Right lobe of liver (tissue), 6 donors: ENCODE measurements around the gene ABCG5. TPM values are rescaled to one million over a fixed set of nuclear protein-coding genes. Genes with fewer than 3 reads are reported as not detected.
A peak's percentile ranks its signal among the peaks of the same experiment; 100 is the strongest.

ENCODE experiments used
- ATAC-seq, 4 donors: fragments of 200-7000 bp; cut with Tn5 transposase; one replicate each; pipeline ENCODE4 v1.9.1; 2020; ENCODE audit warnings: mild to moderate bottlenecking in 4 of 4, moderate library complexity in 4 of 4
- DNase-seq, 3 donors: peaks; one replicate each; pipeline ENCODE4 v3.0.0-alpha.2; 2020
- H3K27ac ChIP-seq, 3 donors: fragments of 200-600 bp; one replicate each; pipeline ENCODE4 v1.8.0; 2022
- H3K27me3 ChIP-seq, 2 donors: fragments of 200-600 bp; one replicate each; pipeline ENCODE4 v1.8.0; 2022
- H3K36me3 ChIP-seq, 4 donors: fragments of 200-600 bp; sonication (generic) in 1 of 4; one replicate each; pipeline versions ENCODE4 v1.5.1 to v1.8.0; 2017 to 2022; ENCODE audit warnings: control low read depth in 1 of 4
- H3K4me1 ChIP-seq, 4 donors: fragments of 200-600 bp; sonication (generic) in 1 of 4; one replicate each; pipeline versions ENCODE4 v1.5.1 to v1.8.0; 2017 to 2022; ENCODE audit warnings: control low read depth in 1 of 4
- H3K4me3 ChIP-seq, 3 donors: fragments of 200-600 bp; one replicate each; pipeline ENCODE4 v1.8.0; 2022
- H3K9me3 ChIP-seq, 4 donors: fragments of 200-600 bp; sonication (generic) in 1 of 4; one replicate each; pipeline versions ENCODE4 v1.5.1 to v1.8.0; 2017 to 2022; ENCODE audit warnings: control low read depth in 1 of 4
- CTCF ChIP-seq, 4 donors: fragments of 200-600 bp in 3 of 4; fragments of 450-650 bp in 1 of 4; IDR thresholded peaks; one replicate each; pipeline versions ENCODE4 v1.5.1 to v1.8.0; 2016 to 2022; ENCODE audit warnings: antibody characterized with exemption in 4 of 4, mild to moderate bottlenecking in 2 of 4
- POLR2A ChIP-seq: fragments of 450-650 bp; IDR thresholded peaks from one replicate; pipeline ENCODE4 v1.6.1; 2017; ENCODE audit warnings: antibody characterized with exemption, mild to moderate bottlenecking
- WGBS: methylation state at CpG from one replicate; pipeline ENCODE4 v1.1.6; 2018; ENCODE audit warnings: low coverage, low lambda C conversion rate; ENCODE audit not compliant: insufficient coverage; ENCODE audit errors: missing lambda C conversion rate; 5-methylcytosine and 5-hydroxymethylcytosine counted together
- intact Hi-C, 2 donors: fragments of 100-400 bp; cut with DNase I; formaldehyde crosslinking; loops; one replicate each; pipeline versions ENCODE4 v1.11.2 to v1.14.1; 2022
- total RNA-seq, 6 experiments: library from RNA; depleted of rRNA in 2 of 6; stranded (reverse); fragments of >200 nt in 2 of 6; fragmentation: NEBNext Ultra II Directional in 3 of 6; extraction: Animal tissue kit (Norgen Biotek cat#: 25700) in 3 of 6; gene quantifications; one replicate each; pipeline versions ENCODE4 v1.1.0 to v1.2.4, GENCODE V29; 2016 to 2023
- donor health status: DM: no; HTN: yes; CAD: no.
- donor health status: DM: no; HTN: no; CAD: no.
- donor health status: DM: no; HTN: no; CAD: no.
- donor health status: DM: no; HTN: yes; CAD: no.
- donor health status: DM: no; HTN: yes; CAD: no.

ABCG5 gene
- total RNA-seq, 6 experiments from 2014 or later, result 15.3 to 63.5 (median 35.4) TPM

- whole genome bisulfite sequencing, result 41% methylated on average over 3 of the region's 4 CpGs
- H3K9me3 ChIP-seq, result no peaks in the 10 kb centered on the region
- intact Hi-C loops, result no loop called here
- TF ChIP-seq CTCF (IDR thresholded peaks at IDR 0.05) (no peak), POLR2A (no peak)
- no peak overlapping the region for H3K4me3 ChIP-seq
- H3K4me1 ChIP-seq, result peaks cover 0 to 36% (median 17%) of the 10 kb centered on the region in 4 donors
- no peak for ATAC-seq
- H3K27me3 ChIP-seq, result no peaks in the 10 kb centered on the region
- peaks cover 0 to 20% (median 7%) of the 10 kb centered on the region in 4 donors for H3K36me3 ChIP-seq
- no peak for DNase-seq
- peak overlapping the region in 2 of 3 donors; percentile 4 to 30 for H3K27ac ChIP-seq
These were observed 43.7 kb upstream of the ABCG5 start for GRCh38 chr2:43882312-43882711.

- WGBS, result 55% methylated on average over 3 of the region's 5 CpGs
- H3K4me3 ChIP-seq, result no peak overlapping the region
- peaks cover 0 to 36% (median 17%) of the 10 kb centered on the region in 4 donors for H3K4me1 ChIP-seq
- H3K27me3 ChIP-seq, result no peaks in the 10 kb centered on the region
- H3K9me3 ChIP-seq, result no peaks in the 10 kb centered on the region
- H3K36me3 ChIP-seq, result peaks cover 0 to 23% (median 7%) of the 10 kb centered on the region in 4 donors
- peak; percentile 3 to 9 (median 4) for ATAC-seq
- peak overlapping the region in 2 of 3 donors; percentile 24 to 59 for H3K27ac ChIP-seq
- intact Hi-C loops, result no loop called here
- TF ChIP-seq POLR2A, result no peak
- DNase-seq, result no peak
These were observed 42.3 kb upstream of the ABCG5 start for GRCh38 chr2:43880952-43881351.

GRCh38 chr2:43880471-43880870, 41.8 kb upstream of the ABCG5 start:
- ATAC-seq, result no peak
- Histone ChIP-seq H3K4me3 (no peak overlapping the region), H3K27me3 (no peaks in the 10 kb centered on the region), H3K27ac (peak overlapping the region in 1 of 3 donors; percentile 59), H3K4me1 (peaks cover 0 to 36% (median 15%) of the 10 kb centered on the region in 4 donors), H3K9me3 (no peaks in the 10 kb centered on the region), H3K36me3 (peaks cover 0 to 28% (median 9%) of the 10 kb centered on the region in 4 donors)
- WGBS, result 80% methylated on average over 8 of the region's 9 CpGs
- intact Hi-C loops, result no loop called here
- no peak for DNase-seq
- TF ChIP-seq CTCF (IDR thresholded peaks at IDR 0.05), result no peak

DNA sequence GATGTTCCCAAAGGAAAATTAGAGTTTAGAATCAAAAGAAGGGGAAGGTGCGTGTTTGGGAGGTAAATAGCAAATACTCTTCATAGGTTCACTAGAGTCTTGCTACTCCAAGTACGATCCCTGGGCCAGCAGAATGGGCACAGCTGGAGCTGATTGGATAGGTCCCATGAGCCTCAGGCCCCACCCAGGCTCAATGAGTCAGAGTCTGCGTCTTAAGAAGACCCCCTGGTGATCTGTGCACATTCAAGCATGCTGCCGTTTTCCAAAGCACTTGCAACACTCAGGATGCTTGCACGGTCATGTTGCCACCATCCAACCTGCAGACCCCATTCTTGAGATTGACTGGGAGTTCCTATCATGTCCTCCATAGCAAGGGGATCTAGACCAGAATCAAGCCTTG, 40.6 kb upstream of the ABCG5 start:
- no peak for TF ChIP-seq CTCF (IDR thresholded peaks at IDR 0.05)
- TF ChIP-seq POLR2A, result no peak
- peaks cover 0 to 40% (median 15%) of the 10 kb centered on the region in 4 donors for H3K36me3 ChIP-seq
- no peaks in the 10 kb centered on the region for H3K9me3 ChIP-seq
- intact Hi-C loops, result no loop called here
- DNase-seq (no peak), ATAC-seq (no peak)
- no peaks in the 10 kb centered on the region for H3K27me3 ChIP-seq
- H3K4me3 ChIP-seq, result no peak overlapping the region
- WGBS, result 93% methylated on average over 3 of the region's 5 CpGs
- peaks cover 0 to 25% (median 10%) of the 10 kb centered on the region in 4 donors for H3K4me1 ChIP-seq
- no peak overlapping the region for H3K27ac ChIP-seq

GRCh38 chr2:43877782-43878464, 39.3 kb upstream of the ABCG5 start:
- 20% methylated on average over 8 of the region's 16 CpGs for WGBS

More at GRCh38 chr2:43877782-43878464, 39.3 kb upstream of the ABCG5 start:
- H3K27me3 ChIP-seq, result no peaks in the 10 kb centered on the region
- H3K27ac ChIP-seq, result no peak overlapping the region
- H3K4me1 ChIP-seq, result peaks cover 0 to 20% (median 10%) of the 10 kb centered on the region in 4 donors
- intact Hi-C loops, result no loop called here
- DNase-seq, result peak in 1 of 3 donors; percentile 47
- TF ChIP-seq POLR2A (no peak), CTCF (IDR thresholded peaks at IDR 0.05) (peak; percentile 79 to 92 (median 89))
- peaks cover 0 to 51% (median 22%) of the 10 kb centered on the region in 4 donors for H3K36me3 ChIP-seq
- no peaks in the 10 kb centered on the region for H3K9me3 ChIP-seq
- peak; percentile 56 to 70 (median 64) for ATAC-seq
- no peak overlapping the region for H3K4me3 ChIP-seq
